ENCODE measurements around the gene GNG3.
"Not testable (repeated sequence)": the region's sequence is repeated elsewhere in the genome, so short reads cannot be mapped to it uniquely, and the experiment has no call there.

GNG3 gene

GRCh38 chr11:62688491-62688890 lies 19.0 kb upstream of the GNG3 start:
- DNase-seq, result no peak

GRCh38 chr11:62689421-62690183 lies 17.9 kb upstream of the GNG3 start, which contains the start of gene LRRN4CL:
Gene LRRN4CL (minus strand): TSS chr11:62689530. CDS start chr11:62688508, 1,022 bp downstream.
- DNase-seq, result no peak

GRCh38 chr11:62693624-62694023 lies 13.9 kb upstream of the GNG3 start:
- not testable (repeated sequence) for DNase-seq

- peak; percentile 88 for DNase-seq
Measured at GRCh38 chr11:62694455-62695167, 12.9 kb upstream of the GNG3 start.

- no peak for DNase-seq
Measured at GRCh38 chr11:62702246-62702645, 5.2 kb upstream of the GNG3 start.

GRCh38 chr11:62703921-62704320 lies 3.6 kb upstream of the GNG3 start:
- DNase-seq, result not testable (repeated sequence)

- no peak for DNase-seq
Measured at GRCh38 chr11:62705413-62705812, 2.1 kb upstream of the GNG3 start.

GRCh38 chr11:62705880-62706849 lies 1.3 kb upstream of the GNG3 start:
- peak; percentile 95 for DNase-seq

GRCh38 chr11:62706850-62707247 lies 627 bp upstream of the GNG3 start:
- no peak for DNase-seq

- DNase-seq, result no peak
Measured at GRCh38 chr11:62708392-62708791, 916 bp downstream of the GNG3 start.

- DNase-seq, result peak; percentile 72
Measured at GRCh38 chr11:62708793-62709192, 1.3 kb downstream of the GNG3 start.

- DNase-seq, result peak; percentile 98
Measured at GRCh38 chr11:62709247-62710000, 1.9 kb downstream of the GNG3 start.

- DNase-seq, result peak; percentile 36
Measured at GRCh38 chr11:62710001-62710345, 2.5 kb downstream of the GNG3 start.

GRCh38 chr11:62712276-62712812 lies 4.9 kb downstream of the GNG3 start:
- no peak for DNase-seq

- DNase-seq, result no peak
Measured at GRCh38 chr11:62712861-62713260, 5.4 kb downstream of the GNG3 start.

GRCh38 chr11:62713343-62713742 lies 5.9 kb downstream of the GNG3 start:
- no peak for DNase-seq

GRCh38 chr11:62715150-62716130 lies 8.0 kb downstream of the GNG3 start:
- DNase-seq, result no peak

GRCh38 chr11:62716206-62716605 lies 8.7 kb downstream of the GNG3 start:
- no peak for DNase-seq

- no peak for DNase-seq
Measured at GRCh38 chr11:62716816-62717215, 9.3 kb downstream of the GNG3 start.

GRCh38 chr11:62719302-62719978 lies 12.0 kb downstream of the GNG3 start:
- no peak for DNase-seq

Measured in CD4-positive, alpha-beta T cell treated with Interleukin-6 for 4 hours (primary cell).